Caco-2 (cell line): ENCODE results near the gene LYZL1. TPM values are rescaled to one million over a fixed set of nuclear protein-coding genes. Genes with fewer than 3 reads are reported as not detected.
A peak's percentile ranks its signal among the peaks of the same experiment; 100 is the strongest.
"Not testable (repeated sequence)": the region's sequence is repeated elsewhere in the genome, so short reads cannot be mapped to it uniquely, and the experiment has no call there.

Experiments
- BruUV-seq: library from RNA; stranded (reverse); fragments of 400-500 nt; replicated peaks from 2 replicates; lab custom pipeline; 2021; lab: Mats Ljungman, UMichigan
- CTCF ChIA-PET: fragments of 300-600 bp; sonication (Branson Sonifier 250); formaldehyde crosslinking; loops from one replicate; lab custom pipeline; 2022; ENCODE audit warnings: antibody characterized with exemption; lab: Charles Lee
- POLR2A ChIA-PET: fragments of 300-600 bp; sonication (Branson Sonifier 250); formaldehyde crosslinking; loops from one replicate; lab custom pipeline; 2022; ENCODE audit warnings: antibody characterized with exemption; lab: Charles Lee
- DNase-seq, 2 experiments: peaks; one replicate each; pipeline versions ENCODE4 v3.0.0 to v3.0.0-alpha.2; 2020 to 2022
- H3K27me3 ChIP-seq: replicated peaks from 2 replicates; pipeline ENCODE4 v1.6.0; 2011; ENCODE audit warnings: low read length; ENCODE audit not compliant: control insufficient read depth, insufficient read depth
- H3K36me3 ChIP-seq: 2 replicates; pipeline ENCODE4 v1.5.1; 2011; ENCODE audit warnings: low read length; ENCODE audit not compliant: control insufficient read depth, insufficient read depth
- H3K4me1 ChIP-seq: fragments of 250-450 bp; sonication (Bioruptor Pico); 2 replicates; pipeline ENCODE4 v1.5.1; 2020; ENCODE audit warnings: mild to moderate bottlenecking
- H3K4me3 ChIP-seq: 2 replicates; pipeline ENCODE4 v1.5.1; 2011; ENCODE audit warnings: low read depth, mild to moderate bottlenecking, control low read depth, low read length
- H3K9me3 ChIP-seq: fragments of 250-450 bp; sonication (Bioruptor Pico); 2 replicates; pipeline ENCODE4 v1.5.1; 2020; ENCODE audit warnings: mild to moderate bottlenecking, moderate library complexity
- H3K27ac Mint-ChIP-seq: one replicate; pipeline ENCODE4 v1.8.0; 2022; ENCODE audit warnings: mixed read lengths; ENCODE audit not compliant: unreplicated experiment
- H3K27me3 Mint-ChIP-seq: one replicate; pipeline ENCODE4 v1.8.0; 2022; ENCODE audit warnings: mixed read lengths; ENCODE audit not compliant: insufficient read depth, unreplicated experiment
- H3K36me3 Mint-ChIP-seq: one replicate; pipeline ENCODE4 v1.8.0; 2022; ENCODE audit warnings: mild to moderate bottlenecking, mixed read lengths; ENCODE audit not compliant: insufficient read depth, unreplicated experiment
- H3K4me1 Mint-ChIP-seq: one replicate; pipeline ENCODE4 v1.8.0; 2022; ENCODE audit warnings: low read depth, mixed read lengths; ENCODE audit not compliant: unreplicated experiment
- H3K4me3 Mint-ChIP-seq: one replicate; pipeline ENCODE4 v1.8.0; 2022; ENCODE audit warnings: mild to moderate bottlenecking, moderate library complexity, mixed read lengths; ENCODE audit not compliant: unreplicated experiment
- H3K9me3 Mint-ChIP-seq: one replicate; pipeline ENCODE4 v1.8.0; 2022; ENCODE audit warnings: mixed read lengths; ENCODE audit not compliant: unreplicated experiment
- CTCF ChIP-seq, 2 experiments: fragments of 200-600 bp in 1 of 2; IDR thresholded peaks; 1 replicate in 1 of 2; 2 replicates in 1 of 2; pipeline versions ENCODE4 v1.5.1 to v1.8.0; 2011 to 2022; ENCODE audit warnings: antibody characterized with exemption in 1 of 2, control low read depth in 1 of 2, inconsistent platforms in 1 of 2, low read depth in 1 of 2, low read length in 1 of 2, mild to moderate bottlenecking in 1 of 2, moderate library complexity in 1 of 2; ENCODE audit not compliant: insufficient read depth in 1 of 2, severe bottlenecking in 1 of 2, unreplicated experiment in 1 of 2
- intact Hi-C: fragments of 100-400 bp; cut with micrococcal nuclease; formaldehyde crosslinking; loops from one replicate; pipeline ENCODE4 v1.10.0; 2022; ENCODE audit not compliant: unreplicated experiment
- total RNA-seq: library from RNA; stranded (reverse); gene quantifications from 2 replicates; pipeline ENCODE4 v1.2.3, GENCODE V29; 2022

Gene LYZL1
- total RNA-seq, 1 experiment from 2014 or later = not detected

GRCh38 chr10:29356931-29357330 lies 68.1 kb downstream of the LYZL1 start:
- Mint-ChIP-seq H3K4me3 (no peak overlapping the region), H3K36me3 (no peaks in the 10 kb centered on the region), H3K9me3 (no peaks in the 10 kb centered on the region), H3K27me3 (no peaks in the 10 kb centered on the region), H3K4me1 (peaks cover 15% of the 10 kb centered on the region), H3K27ac (no peak overlapping the region)
- Histone ChIP-seq H3K4me1 (peaks cover 6% of the 10 kb centered on the region), H3K4me3 (no peak overlapping the region), H3K36me3 (no peaks in the 10 kb centered on the region), H3K9me3 (no peaks in the 10 kb centered on the region), H3K27me3 (no peaks in the 10 kb centered on the region)
- ChIA-PET CTCF (no interaction called here), POLR2A (no interaction called here)
- TF ChIP-seq CTCF (IDR thresholded peaks at IDR 0.05; ENCODE audit: insufficient read depth in 1 of 2, low read depth in 1 of 2, low read length in 1 of 2, severe bottlenecking in 1 of 2, unreplicated experiment in 1 of 2) = no peak
- no peak for DNase-seq
- BruUV-seq = no TSS peak
- intact Hi-C loops = no loop called here

- H3K4me1 ChIP-seq = peaks cover 6% of the 10 kb centered on the region
These were observed 69.2 kb downstream of the LYZL1 start for GRCh38 chr10:29358010-29358616.

GRCh38 chr10:29360215-29360853 lies 71.5 kb downstream of the LYZL1 start:
- H3K27ac Mint-ChIP-seq = not testable (repeated sequence)

More at GRCh38 chr10:29358010-29358616, 69.2 kb downstream of the LYZL1 start:
- H3K9me3 Mint-ChIP-seq = no peaks in the 10 kb centered on the region
- no peak overlapping the region for H3K4me3 ChIP-seq
- intact Hi-C loops = no loop called here
- no peak overlapping the region for H3K27ac Mint-ChIP-seq
- BruUV-seq = no TSS peak
- no peaks in the 10 kb centered on the region for H3K27me3 ChIP-seq
- ChIA-PET CTCF (interaction anchor here (1.7 kb wide), 1 partner anchor 53 kb away, joined by 4 read pairs; no protein-coding TSS in a partner anchor), POLR2A (no interaction called here)
- no peaks in the 10 kb centered on the region for H3K27me3 Mint-ChIP-seq
- H3K9me3 ChIP-seq = no peaks in the 10 kb centered on the region
- DNase-seq = peak in 1 of 2 experiments; percentile 36
- H3K36me3 ChIP-seq = no peaks in the 10 kb centered on the region
- TF ChIP-seq CTCF (IDR thresholded peaks at IDR 0.05; ENCODE audit: insufficient read depth in 1 of 2, low read depth in 1 of 2, low read length in 1 of 2, severe bottlenecking in 1 of 2, unreplicated experiment in 1 of 2) = no peak
- no peak overlapping the region for H3K4me3 Mint-ChIP-seq
- H3K36me3 Mint-ChIP-seq = no peaks in the 10 kb centered on the region
- H3K4me1 Mint-ChIP-seq = peaks cover 15% of the 10 kb centered on the region

More at GRCh38 chr10:29360215-29360853, 71.5 kb downstream of the LYZL1 start:
- POLR2A ChIA-PET, H3K27me3 Mint-ChIP-seq, H3K4me3 Mint-ChIP-seq, H3K36me3 ChIP-seq, H3K27me3 ChIP-seq, DNase-seq, intact Hi-C loops, H3K9me3 ChIP-seq, BruUV-seq, H3K4me1 ChIP-seq, H3K4me3 ChIP-seq, H3K9me3 Mint-ChIP-seq, H3K36me3 Mint-ChIP-seq, CTCF ChIA-PET: not testable (repeated sequence)
- peaks cover 15% of the 10 kb centered on the region for H3K4me1 Mint-ChIP-seq
